CD4-positive, alpha-beta T cell treated with Interleukin-21 for 1 hour (primary cell): ENCODE measurements around the gene C10orf105.

Experiments used
- DNase-seq: peaks from one replicate; pipeline ENCODE4 v3.0.0-alpha.2; 2020

The C10orf105 gene

DNA sequence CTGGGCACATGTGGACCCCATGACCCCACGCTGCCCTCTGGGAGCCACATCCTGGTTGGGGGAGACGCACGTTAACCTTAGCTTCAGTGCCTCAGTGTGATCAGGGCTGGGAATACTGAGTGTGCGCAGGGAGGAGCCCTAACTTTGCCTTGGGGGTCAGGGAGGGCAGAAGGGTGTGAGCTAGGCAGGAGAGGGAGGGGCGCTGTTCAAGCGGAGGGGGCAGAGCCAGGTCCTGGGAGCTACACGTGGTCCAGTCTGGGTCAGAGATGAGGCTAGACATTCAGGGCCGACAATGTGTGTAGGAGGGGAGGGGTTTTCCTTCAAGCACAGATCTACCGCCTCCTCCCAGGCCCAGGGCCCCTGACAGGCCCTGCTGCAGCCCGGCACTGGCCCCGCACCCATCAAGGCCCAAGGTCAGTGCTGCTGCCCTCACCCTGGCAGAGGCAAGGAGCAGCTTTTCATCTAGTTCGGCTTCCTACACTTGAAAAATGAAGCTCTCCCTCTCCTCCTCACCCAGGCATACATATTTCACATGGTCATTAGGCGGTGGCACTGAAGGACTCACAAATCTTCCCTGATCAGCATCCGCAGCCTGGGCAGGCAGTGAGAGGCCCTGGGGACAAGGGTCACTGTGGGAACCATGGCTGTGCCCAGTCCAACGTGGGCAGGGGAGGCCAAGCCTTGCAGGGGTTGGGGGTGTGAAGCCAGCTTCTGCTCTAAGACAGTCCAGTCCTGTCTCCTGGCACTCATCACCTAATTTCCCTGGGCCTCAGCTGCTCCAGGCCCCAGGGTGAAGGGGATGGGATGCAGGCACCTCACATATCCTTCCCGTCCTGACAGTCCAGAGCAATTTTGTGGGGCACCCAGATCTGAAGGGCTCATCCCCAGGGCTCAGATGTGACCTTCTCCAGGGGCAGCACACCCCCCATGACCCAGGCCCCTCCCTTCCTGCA lies 47.3 kb downstream of the C10orf105 start:
- no peak for DNase-seq

- no peak for DNase-seq
Observed at GRCh38 chr10:71667387-71667752, 52.2 kb downstream of the C10orf105 start.

- DNase-seq = peak; percentile 2
Observed at GRCh38 chr10:71666639-71667386, 52.8 kb downstream of the C10orf105 start.

DNA sequence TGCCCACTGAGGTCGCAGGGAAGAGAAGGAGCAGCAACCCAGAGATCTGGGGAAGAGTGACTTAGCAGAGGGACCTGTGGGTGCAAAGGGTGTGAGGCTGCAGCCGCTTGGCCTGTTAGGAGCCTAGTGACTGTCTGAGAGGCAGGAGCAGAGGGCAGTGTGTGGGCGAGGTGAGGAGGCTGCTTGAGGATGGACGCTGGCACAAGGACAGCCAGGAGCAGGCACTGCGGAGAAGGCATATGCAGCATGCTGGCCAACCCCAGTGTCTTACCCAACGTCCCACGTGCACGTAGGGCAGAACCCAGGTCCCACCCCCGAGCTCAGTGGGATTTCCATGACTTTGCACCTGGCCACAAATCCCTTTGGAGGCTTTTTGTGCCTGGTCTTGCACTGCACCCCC lies 54.1 kb downstream of the C10orf105 start:
- DNase-seq = no peak

DNA sequence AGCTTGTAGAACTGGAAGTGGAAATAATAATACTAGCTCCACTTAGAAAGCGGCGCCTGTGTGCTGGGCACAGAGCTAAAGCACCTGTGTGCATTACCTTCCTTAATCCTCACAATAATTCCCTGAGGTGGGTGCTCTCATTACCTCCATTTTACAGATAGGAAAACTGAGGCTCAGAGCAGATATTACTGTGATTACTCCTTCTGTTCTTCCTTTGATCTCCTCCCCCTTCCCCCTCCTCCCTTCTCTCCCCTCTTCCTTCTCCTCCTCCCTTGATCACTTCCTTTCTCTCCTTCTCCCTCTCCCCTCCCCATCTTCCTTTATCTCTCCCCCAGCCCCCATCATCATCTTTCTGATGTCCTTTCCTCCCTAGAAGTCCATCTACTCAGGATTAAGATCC lies 55.0 kb downstream of the C10orf105 start:
- no peak for DNase-seq

GRCh38 chr10:71663311-71663710 lies 56.3 kb downstream of the C10orf105 start:
- no peak for DNase-seq

DNA sequence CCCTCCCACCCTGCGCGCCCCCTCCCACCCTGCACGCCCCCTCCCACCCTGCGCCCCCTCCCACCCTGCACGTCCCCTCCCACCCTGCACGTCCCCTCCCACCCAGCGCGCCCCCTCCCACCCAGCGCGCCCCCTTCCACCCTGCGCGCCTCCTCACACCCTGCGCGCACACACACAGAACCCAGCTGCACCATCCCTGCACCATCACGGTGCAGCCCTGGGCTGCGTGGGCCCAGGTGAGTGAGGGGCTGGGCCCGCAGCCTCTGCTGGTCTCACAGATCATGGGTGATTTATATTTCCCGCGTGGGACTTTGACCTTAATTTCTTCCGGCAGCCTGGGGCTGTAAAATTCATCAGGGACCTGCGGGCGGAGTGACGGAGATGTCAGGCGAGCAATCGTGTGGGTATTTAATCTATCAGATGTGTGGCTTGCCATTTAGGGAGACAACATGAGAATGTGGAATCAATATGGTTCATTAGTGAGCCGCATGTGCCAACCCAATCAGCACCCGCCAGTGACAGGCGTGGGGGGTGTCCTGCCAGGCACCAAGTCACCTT lies 57.7 kb downstream of the C10orf105 start:
- DNase-seq = no peak
